IgD-negative memory B cell (primary cell): ENCODE measurements around the gene ZNF438. TPM values are rescaled to one million over a fixed set of nuclear protein-coding genes. Genes with fewer than 3 reads are reported as not detected.

Experiments
- H3K27ac Mint-ChIP-seq, 3 donors: one replicate each; pipeline ENCODE4 v1.8.0; 2020 to 2022; ENCODE audit warnings: mild to moderate bottlenecking in 3 of 3, mixed read lengths in 3 of 3, moderate library complexity in 1 of 3
- H3K27me3 Mint-ChIP-seq: one replicate; pipeline ENCODE4 v1.8.0; 2021; ENCODE audit warnings: mixed read lengths
- H3K36me3 Mint-ChIP-seq: one replicate; pipeline ENCODE4 v1.8.0; 2020; ENCODE audit warnings: mild to moderate bottlenecking, mixed read lengths
- H3K4me1 Mint-ChIP-seq, 3 donors: one replicate each; pipeline ENCODE4 v1.8.0; 2020 to 2022; ENCODE audit warnings: mixed read lengths in 3 of 3, mild to moderate bottlenecking in 1 of 3
- H3K4me3 Mint-ChIP-seq, 4 donors: one replicate each; pipeline ENCODE4 v1.8.0; 2020 to 2022; ENCODE audit warnings: mild to moderate bottlenecking in 4 of 4, mixed read lengths in 4 of 4, moderate library complexity in 3 of 4
- H3K9me3 Mint-ChIP-seq, 3 donors: one replicate each; pipeline ENCODE4 v1.8.0; 2020 to 2021; ENCODE audit warnings: mixed read lengths in 3 of 3, mild to moderate bottlenecking in 1 of 3
- polyA plus RNA-seq: library from polyadenylated mRNA; unstranded; fragments of 300-500 nt; fragmentation: Illumina TruSeq; gene quantifications from one replicate; pipeline ENCODE4 v1.2.3, GENCODE V29; 2021

ZNF438 gene, protein sequence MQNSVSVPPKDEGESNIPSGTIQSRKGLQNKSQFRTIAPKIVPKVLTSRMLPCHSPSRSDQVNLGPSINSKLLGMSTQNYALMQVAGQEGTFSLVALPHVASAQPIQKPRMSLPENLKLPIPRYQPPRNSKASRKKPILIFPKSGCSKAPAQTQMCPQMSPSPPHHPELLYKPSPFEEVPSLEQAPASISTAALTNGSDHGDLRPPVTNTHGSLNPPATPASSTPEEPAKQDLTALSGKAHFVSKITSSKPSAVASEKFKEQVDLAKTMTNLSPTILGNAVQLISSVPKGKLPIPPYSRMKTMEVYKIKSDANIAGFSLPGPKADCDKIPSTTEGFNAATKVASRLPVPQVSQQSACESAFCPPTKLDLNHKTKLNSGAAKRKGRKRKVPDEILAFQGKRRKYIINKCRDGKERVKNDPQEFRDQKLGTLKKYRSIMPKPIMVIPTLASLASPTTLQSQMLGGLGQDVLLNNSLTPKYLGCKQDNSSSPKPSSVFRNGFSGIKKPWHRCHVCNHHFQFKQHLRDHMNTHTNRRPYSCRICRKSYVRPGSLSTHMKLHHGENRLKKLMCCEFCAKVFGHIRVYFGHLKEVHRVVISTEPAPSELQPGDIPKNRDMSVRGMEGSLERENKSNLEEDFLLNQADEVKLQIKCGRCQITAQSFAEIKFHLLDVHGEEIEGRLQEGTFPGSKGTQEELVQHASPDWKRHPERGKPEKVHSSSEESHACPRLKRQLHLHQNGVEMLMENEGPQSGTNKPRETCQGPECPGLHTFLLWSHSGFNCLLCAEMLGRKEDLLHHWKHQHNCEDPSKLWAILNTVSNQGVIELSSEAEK
- 4.0 TPM for polyA plus RNA-seq

DNA sequence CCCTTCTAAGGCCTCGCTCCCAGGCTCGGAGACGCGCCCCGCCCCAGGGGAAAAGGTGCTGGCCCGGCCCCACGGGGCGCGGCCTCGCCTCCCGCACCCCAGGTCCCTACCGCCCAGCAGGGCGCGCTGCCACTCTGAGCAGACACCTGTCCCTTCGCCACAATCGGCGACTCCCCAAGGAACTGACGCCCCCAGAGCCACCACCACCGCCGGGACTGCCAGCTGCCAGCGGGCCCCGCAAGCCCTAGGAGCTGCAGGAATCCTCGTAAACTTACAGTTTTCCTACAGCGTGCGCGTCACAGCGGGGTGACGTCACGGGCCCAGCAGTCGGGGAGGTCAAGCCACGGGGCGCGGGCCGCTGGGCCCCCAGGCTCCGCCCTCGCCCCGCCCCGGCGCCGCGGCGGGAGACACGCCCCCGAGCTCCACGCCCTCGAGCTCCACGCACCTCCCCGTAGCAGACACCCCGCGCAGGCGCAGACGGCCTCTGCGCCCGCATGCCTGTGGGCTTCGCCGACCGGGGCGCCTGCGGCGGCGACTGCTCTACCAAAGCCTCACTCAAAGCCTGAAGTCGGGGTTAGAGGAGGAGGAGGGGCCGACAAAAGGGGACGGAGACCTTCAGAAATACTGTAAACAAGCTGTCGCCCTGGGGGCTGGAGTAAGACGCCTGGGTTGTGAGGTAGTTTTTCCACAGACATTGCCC lies at the start of gene ZNF438:
Gene ZNF438, minus strand, starts transcription at position 308 of the 700 bp plus-strand sequence. CDS start 154,831 bp downstream, outside the sequence.
- no peaks in the 10 kb centered on the region for H3K9me3 Mint-ChIP-seq
- peak within 1 kb of the TSS; percentile 84 to 99 (median 97) for H3K4me3 Mint-ChIP-seq
- no peaks in the 10 kb centered on the region for H3K27me3 Mint-ChIP-seq
- peaks cover 1% of the 10 kb centered on the region for H3K36me3 Mint-ChIP-seq
- H3K4me1 Mint-ChIP-seq, result peaks cover 2 to 15% (median 10%) of the 10 kb centered on the region in 3 donors
- H3K27ac Mint-ChIP-seq, result peak within 1 kb of the TSS; percentile 99

DNA sequence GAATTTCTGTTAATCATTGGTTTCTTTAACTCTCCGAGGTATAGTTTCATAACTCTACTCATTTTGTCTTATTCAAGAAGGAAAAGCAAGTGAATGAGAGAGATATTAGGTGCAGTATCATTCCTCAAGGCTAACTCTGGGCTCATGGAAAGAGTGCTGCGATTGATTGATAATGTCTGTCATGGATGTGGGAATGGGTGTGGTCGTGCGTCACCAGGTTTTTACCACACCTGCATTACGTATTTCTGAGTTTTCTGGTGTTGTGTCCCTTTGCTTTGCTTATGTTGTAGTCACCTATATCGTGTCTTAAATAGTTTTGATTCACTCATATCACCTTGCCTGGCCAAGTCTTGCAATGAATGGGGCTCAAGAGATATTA lies 44.9 kb upstream of the ZNF438 start:
- Mint-ChIP-seq H3K27ac (no peak overlapping the region), H3K9me3 (peaks cover 0 to 4% (median 0%) of the 10 kb centered on the region in 3 donors), H3K27me3 (peaks cover 2% of the 10 kb centered on the region), H3K4me3 (no peak overlapping the region), H3K36me3 (peaks cover 5% of the 10 kb centered on the region), H3K4me1 (no peaks in the 10 kb centered on the region)

DNA sequence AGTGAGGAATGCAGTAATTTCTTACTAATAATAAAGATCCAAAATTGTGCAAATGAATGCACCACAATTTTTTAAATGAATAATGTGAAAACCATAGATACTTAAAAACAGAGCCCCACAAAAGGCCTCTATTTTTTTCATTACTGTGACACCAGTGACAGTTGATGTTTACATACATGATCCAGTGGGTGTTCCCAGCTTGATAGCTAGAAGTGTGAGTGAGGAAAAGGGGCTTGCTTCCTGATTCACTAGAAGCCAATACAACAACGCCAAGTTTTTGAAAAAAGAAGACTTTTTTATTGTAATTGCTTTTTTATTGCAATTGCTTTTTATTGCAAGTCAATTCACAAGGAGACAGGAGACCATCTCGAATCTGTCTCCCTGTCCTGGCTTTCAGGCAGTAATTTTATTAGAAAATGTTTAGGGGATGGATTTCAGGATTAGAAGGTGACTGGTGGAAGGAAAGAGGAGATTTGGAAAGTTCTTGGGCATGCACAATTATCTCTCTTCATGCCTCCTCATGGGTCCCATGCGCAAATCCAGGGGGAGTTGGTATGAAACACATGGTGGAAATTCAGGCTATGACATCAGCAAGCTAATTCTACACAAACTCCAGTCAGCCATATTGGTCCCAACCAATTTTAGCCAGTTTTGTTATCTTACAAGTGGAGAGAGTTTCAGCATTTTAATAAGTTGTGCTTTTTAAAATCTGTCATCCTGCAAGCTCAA lies 44.4 kb upstream of the ZNF438 start:
- no peak overlapping the region for H3K27ac Mint-ChIP-seq
- peaks cover 0 to 4% (median 0%) of the 10 kb centered on the region in 3 donors for H3K9me3 Mint-ChIP-seq
- no peak overlapping the region for H3K4me3 Mint-ChIP-seq
- peaks cover 2% of the 10 kb centered on the region for H3K27me3 Mint-ChIP-seq
- H3K36me3 Mint-ChIP-seq, result peaks cover 6% of the 10 kb centered on the region
- H3K4me1 Mint-ChIP-seq, result no peaks in the 10 kb centered on the region

DNA sequence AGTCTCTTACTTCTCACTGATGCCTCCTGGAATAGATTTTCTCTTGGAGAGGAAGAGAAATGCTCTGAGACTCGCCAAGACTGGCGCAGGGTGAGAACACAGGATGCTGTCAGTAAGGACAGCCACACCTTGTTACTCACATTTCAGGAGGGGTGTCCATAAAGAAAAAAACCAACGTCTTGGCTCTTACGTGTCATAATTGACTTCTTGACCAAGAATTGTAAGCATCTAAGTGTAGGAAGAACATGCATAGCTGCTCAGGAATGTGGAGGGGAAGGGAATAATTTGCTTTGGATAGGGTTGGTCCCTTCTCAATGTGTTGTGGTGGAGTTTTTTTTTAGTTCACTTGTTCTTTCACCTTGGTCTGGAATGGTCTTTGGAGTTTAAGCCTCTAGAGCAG lies 43.8 kb upstream of the ZNF438 start:
- Mint-ChIP-seq H3K9me3 (peaks cover 0 to 4% (median 0%) of the 10 kb centered on the region in 3 donors), H3K4me1 (no peaks in the 10 kb centered on the region), H3K27me3 (peaks cover 2% of the 10 kb centered on the region), H3K4me3 (no peak overlapping the region), H3K27ac (no peak overlapping the region), H3K36me3 (peaks cover 5% of the 10 kb centered on the region)

DNA sequence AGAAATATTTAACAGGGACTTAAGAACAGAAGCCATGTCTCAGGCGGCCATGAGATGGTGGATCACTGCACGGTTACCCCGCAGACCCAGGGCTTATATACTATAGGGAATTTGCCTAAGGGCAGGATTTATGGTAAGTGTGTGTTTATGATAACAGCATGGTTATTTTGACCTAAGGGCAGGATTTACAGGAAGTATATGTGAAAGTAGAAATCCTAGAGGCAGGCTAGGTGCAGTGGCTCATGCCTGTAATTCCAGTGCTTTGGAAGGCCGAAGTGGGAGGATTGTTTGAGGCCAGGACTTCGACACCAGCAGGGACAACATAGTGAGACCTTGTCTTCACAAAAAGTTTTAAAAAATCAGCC lies 43.0 kb upstream of the ZNF438 start:
- H3K27ac Mint-ChIP-seq, result no peak overlapping the region
- H3K4me3 Mint-ChIP-seq, result no peak overlapping the region
- peaks cover 2% of the 10 kb centered on the region for H3K27me3 Mint-ChIP-seq
- H3K9me3 Mint-ChIP-seq, result peaks cover 0 to 4% (median 0%) of the 10 kb centered on the region in 3 donors
- H3K36me3 Mint-ChIP-seq, result peaks cover 5% of the 10 kb centered on the region
- H3K4me1 Mint-ChIP-seq, result no peaks in the 10 kb centered on the region

DNA sequence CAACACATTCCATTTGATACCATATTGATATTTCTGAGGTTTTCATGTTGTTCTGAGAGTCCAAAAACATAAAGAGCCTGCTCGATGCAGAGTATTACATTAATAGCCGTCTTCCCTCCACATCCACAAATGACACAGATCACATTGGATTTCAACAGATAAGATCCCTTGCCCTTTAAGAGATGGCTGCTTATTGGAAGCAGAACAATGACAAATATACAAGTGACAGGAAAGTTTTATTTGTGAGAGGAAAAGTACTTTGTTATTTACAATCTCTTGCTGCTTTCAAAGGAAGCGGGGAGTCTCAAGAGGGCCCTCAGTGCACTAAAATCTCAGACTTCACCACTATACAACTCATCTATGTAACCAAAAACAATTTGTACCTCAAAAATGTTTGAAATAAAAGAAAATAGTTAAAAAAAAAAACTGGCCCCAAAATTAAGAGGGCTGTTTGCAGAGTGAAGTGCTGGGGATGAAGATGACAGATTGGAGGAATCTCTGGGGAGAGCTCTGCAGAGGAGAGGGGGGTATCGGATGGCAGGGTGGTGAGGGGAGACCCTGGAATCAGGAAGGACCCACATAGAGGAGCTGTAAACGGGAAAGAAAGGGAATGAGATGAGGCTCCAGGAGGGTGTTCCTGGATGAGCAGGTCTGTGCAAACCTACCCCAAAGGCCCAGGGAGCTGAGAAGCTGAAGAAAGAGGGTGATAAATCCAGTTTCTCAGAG lies 42.5 kb upstream of the ZNF438 start:
- Mint-ChIP-seq H3K36me3 (peaks cover 5% of the 10 kb centered on the region), H3K4me3 (no peak overlapping the region), H3K9me3 (peaks cover 0 to 4% (median 0%) of the 10 kb centered on the region in 3 donors), H3K27me3 (peaks cover 2% of the 10 kb centered on the region), H3K27ac (no peak overlapping the region), H3K4me1 (no peaks in the 10 kb centered on the region)

DNA sequence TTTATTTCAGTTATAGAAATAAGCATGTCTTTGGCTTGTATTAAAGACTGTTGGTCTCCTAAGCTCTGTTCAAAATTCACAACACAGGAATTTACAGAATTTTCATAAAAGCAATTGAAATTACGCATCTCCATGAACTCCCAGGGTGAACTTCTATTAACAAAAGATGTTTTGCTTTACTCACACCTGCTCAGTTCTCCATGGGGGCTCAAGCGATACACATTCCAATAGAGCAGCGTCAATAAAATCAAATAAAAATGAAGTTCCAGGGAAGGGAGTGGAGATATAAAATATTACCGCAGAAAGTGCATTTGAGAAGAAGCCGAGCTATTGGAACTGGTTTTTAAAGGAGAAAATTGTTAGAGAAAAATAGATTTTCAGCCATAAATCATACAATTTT lies 41.5 kb upstream of the ZNF438 start:
- peaks cover 0 to 4% (median 0%) of the 10 kb centered on the region in 3 donors for H3K9me3 Mint-ChIP-seq
- no peak overlapping the region for H3K4me3 Mint-ChIP-seq
- H3K36me3 Mint-ChIP-seq, result peaks cover 3% of the 10 kb centered on the region
- peaks cover 3% of the 10 kb centered on the region for H3K27me3 Mint-ChIP-seq
- H3K4me1 Mint-ChIP-seq, result no peaks in the 10 kb centered on the region
- no peak overlapping the region for H3K27ac Mint-ChIP-seq

DNA sequence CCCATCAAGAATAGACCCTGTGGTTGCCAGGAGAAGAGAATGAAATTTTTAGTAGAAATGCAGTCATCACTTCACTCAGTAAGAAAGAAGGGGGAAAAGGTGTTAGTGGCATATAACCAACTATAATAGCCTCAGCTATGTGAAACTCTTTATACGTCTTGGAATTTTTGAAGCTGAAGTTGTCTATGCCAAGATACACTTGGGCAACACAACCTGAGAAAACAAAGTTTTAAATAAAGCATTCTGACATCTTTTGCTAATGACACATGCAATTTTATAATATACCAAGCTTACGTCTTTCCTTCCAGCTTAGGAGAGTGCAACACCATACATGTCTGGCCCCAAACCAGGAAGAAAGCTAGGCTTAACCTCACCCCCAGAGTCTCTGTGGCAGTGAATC lies 40.8 kb upstream of the ZNF438 start:
- Mint-ChIP-seq H3K4me3 (no peak overlapping the region), H3K27ac (no peak overlapping the region), H3K36me3 (peaks cover 1% of the 10 kb centered on the region), H3K4me1 (no peaks in the 10 kb centered on the region), H3K9me3 (peaks cover 0 to 4% (median 0%) of the 10 kb centered on the region in 3 donors), H3K27me3 (peaks cover 7% of the 10 kb centered on the region)

DNA sequence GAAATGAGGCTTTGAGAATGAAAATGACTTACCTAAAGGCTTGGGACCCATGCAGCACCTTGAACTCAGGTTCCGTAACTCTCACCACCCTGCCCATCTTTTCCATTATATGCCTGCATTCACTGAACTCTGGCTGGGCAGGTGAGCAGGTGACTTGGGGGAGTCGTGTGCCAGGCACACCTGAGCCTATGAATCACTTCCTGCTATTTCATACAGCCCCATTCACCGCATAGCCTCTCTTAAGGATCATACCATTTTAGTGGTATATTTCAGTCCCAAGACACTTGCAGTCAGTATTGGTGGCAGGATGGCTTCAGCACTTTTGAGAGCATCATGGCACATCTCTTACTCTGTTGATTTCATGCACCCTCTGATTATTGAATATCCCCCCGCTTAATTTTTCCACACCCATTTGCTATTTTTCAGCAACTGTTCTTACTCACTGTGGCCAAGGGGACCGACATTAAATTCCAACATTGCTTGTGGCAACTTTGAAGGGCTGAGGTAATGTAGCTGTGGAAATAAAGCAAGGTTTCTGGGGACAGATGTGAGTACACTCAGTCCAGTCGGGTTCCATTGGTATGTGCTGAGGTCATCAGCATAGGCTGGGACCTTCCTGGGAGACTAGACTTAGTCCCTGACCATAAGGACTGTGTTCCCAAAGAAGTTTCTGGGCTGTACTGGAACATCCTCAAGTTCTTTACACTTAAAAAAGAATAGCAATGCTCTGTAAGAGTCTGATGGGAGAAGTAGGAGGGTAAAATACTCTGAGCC lies 39.8 kb upstream of the ZNF438 start:
- H3K4me1 Mint-ChIP-seq, result no peaks in the 10 kb centered on the region
- no peaks in the 10 kb centered on the region for H3K9me3 Mint-ChIP-seq
- H3K27me3 Mint-ChIP-seq, result peaks cover 10% of the 10 kb centered on the region
- H3K4me3 Mint-ChIP-seq, result no peak overlapping the region
- peaks cover 1% of the 10 kb centered on the region for H3K36me3 Mint-ChIP-seq
- H3K27ac Mint-ChIP-seq, result no peak overlapping the region

DNA sequence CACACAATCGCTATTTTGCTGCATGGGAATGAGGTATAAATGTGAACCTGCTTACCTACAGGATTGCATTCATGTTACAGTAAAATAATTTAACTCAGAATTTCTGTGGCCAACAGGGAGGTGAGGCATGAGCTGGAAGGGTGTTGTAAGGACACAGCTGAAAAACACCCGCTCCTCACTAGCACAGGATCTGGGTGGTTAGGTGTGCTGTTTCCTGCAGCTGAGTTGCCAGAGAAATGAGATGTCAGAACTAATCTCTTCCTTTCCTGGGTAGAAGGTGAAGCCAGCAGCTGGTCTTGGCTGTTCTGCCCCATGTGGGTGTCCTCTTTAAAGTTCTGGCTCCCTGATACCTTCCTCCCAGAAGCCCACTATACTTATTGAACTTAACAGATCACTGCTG lies 39.0 kb upstream of the ZNF438 start:
- H3K27ac Mint-ChIP-seq, result peak overlapping the region in 1 of 3 donors; percentile 41
- peaks cover 1% of the 10 kb centered on the region for H3K36me3 Mint-ChIP-seq
- no peaks in the 10 kb centered on the region for H3K9me3 Mint-ChIP-seq
- H3K4me3 Mint-ChIP-seq, result no peak overlapping the region
- H3K4me1 Mint-ChIP-seq, result no peaks in the 10 kb centered on the region
- peaks cover 10% of the 10 kb centered on the region for H3K27me3 Mint-ChIP-seq

DNA sequence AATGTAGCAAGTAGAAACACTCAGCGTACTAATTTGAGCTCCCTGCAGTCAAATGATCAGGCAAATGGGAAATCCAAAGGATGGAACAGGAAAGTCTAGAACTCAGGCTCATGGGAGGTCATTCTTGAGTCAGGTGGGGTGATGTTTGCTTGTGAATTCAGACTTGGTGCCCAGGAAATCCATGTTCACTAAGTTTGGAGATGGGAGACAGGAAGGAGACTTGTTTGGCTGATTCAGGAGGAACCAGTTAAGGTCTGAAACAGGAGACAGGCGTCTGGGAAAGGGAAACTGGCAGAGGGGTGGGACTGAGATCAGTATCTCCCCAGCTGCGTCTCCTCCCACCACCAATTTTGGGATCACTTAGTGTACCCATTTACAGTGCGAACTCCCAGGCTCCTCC lies 38.4 kb upstream of the ZNF438 start:
- Mint-ChIP-seq H3K4me1 (no peaks in the 10 kb centered on the region), H3K27me3 (peaks cover 10% of the 10 kb centered on the region), H3K27ac (no peak overlapping the region), H3K36me3 (peaks cover 1% of the 10 kb centered on the region), H3K9me3 (no peaks in the 10 kb centered on the region), H3K4me3 (no peak overlapping the region)

DNA sequence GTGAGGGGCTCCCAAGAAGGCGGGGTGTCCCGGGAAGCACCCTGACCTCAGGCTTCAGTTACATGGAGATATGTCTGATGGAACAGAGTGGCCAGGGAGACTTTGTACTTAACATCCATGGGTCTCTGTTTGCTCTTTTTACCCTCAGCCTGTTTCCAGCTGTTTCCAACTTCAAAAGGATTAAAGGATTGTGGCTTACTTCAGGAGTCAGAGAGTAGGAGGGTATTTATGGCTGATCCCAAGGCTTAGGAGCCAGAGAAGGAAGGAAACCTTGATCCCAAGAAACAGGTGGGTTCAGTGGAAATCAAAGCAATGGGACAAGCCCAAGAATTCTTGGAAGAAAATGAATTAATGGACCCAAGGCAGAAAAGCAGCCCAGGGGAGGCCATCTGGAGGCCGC lies 37.7 kb upstream of the ZNF438 start:
- peaks cover 13% of the 10 kb centered on the region for H3K27me3 Mint-ChIP-seq
- H3K9me3 Mint-ChIP-seq, result no peaks in the 10 kb centered on the region
- no peak overlapping the region for H3K4me3 Mint-ChIP-seq
- no peak overlapping the region for H3K27ac Mint-ChIP-seq
- H3K36me3 Mint-ChIP-seq, result peaks cover 1% of the 10 kb centered on the region
- H3K4me1 Mint-ChIP-seq, result no peaks in the 10 kb centered on the region

DNA sequence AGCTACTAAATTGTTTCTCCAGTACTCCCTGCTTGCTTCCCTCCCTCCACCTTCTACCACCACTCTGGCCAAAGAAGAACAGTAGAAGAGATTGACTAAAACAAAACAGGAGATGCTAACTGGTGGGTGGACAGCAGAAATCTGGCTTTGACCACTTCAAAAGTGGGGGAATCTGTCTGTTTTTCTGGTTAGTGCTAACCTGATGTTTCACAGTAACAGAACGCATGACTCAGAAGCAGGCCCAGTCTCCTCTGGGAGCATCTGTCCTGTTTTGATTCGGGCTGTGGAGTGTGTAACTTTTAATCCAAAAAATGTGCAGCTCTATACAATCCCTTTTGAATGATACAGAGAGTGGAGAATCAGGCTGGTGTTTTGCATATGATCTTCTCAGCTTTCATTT lies 32.7 kb upstream of the ZNF438 start:
- no peaks in the 10 kb centered on the region for H3K9me3 Mint-ChIP-seq
- peaks cover 24% of the 10 kb centered on the region for H3K27me3 Mint-ChIP-seq
- no peaks in the 10 kb centered on the region for H3K36me3 Mint-ChIP-seq
- no peak overlapping the region for H3K4me3 Mint-ChIP-seq
- no peak overlapping the region for H3K27ac Mint-ChIP-seq
- no peaks in the 10 kb centered on the region for H3K4me1 Mint-ChIP-seq
